ENCODE data around the gene SLC35A2.
A peak's percentile ranks its signal among the peaks of the same experiment; 100 is the strongest.

Gene SLC35A2

DNA sequence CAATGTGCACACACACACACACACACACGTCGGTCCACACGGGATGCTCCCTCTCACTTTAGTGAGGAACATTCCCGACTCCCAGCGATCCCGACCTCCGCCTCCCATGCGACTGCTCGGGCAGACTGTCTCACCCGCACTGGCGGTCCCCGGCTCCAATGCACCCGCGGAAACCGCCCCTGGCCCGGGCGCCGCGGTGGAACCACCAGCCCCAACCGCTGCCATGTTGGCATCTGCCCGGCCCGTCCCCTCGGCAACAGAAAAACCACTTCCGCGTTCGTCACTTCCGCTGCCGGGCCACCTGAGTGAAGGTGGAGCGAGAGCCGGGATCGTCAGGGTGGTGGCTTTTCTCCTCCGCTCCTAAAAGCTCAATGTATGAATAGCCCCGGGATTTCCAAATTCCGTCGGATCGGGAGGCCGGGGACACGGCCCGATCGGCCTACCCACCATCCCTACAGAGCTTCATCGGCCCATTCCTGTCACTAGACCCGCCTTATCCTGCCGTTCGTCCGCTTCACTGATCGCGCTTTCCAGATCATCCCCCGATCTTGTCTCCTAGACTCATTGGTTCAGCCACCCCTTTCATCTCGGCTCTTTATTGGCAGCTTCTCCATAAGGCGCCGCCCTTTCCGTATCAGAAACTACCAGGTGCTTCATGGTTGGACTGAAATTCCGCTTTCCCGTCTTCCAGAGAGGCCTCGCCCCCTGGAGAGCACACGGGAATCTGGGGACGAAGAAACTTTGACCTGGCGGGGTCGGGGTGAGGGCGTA is at the start of gene SLC35A2:
TSS of gene SLC35A2 (minus strand) at position 235 of the 771 bp plus-strand sequence. CDS start at position 225, 10 bp downstream.
- H3K4me3 ChIP-seq (replicated peaks in 1 of 2; ENCODE audit: low read depth in 2 of 2, low read length in 2 of 2) = peak within 1 kb of the TSS; percentile 69 to 80
- TF ChIP-seq CTCF (IDR thresholded peaks at IDR 0.05; ENCODE audit: low read depth, low read length) = no peak
- peak; percentile 61 to 69 for DNase-seq (ENCODE audit: low read depth in 2 of 2)

- no peak for TF ChIP-seq CTCF (IDR thresholded peaks at IDR 0.05; ENCODE audit: low read depth, low read length)
- no peak overlapping the region for H3K4me3 ChIP-seq (replicated peaks in 1 of 2; ENCODE audit: low read depth in 2 of 2, low read length in 2 of 2)
- DNase-seq (ENCODE audit: low read depth in 2 of 2) = no peak
These were observed 48.8 kb upstream of the SLC35A2 start for GRCh38 chrX:48960291-48960690.

GRCh38 chrX:48958635-48959094 is 47.2 kb upstream of the SLC35A2 start:
- H3K4me3 ChIP-seq (replicated peaks in 1 of 2; ENCODE audit: low read depth in 2 of 2, low read length in 2 of 2) = peak overlapping the region; percentile 34 to 70

DNA sequence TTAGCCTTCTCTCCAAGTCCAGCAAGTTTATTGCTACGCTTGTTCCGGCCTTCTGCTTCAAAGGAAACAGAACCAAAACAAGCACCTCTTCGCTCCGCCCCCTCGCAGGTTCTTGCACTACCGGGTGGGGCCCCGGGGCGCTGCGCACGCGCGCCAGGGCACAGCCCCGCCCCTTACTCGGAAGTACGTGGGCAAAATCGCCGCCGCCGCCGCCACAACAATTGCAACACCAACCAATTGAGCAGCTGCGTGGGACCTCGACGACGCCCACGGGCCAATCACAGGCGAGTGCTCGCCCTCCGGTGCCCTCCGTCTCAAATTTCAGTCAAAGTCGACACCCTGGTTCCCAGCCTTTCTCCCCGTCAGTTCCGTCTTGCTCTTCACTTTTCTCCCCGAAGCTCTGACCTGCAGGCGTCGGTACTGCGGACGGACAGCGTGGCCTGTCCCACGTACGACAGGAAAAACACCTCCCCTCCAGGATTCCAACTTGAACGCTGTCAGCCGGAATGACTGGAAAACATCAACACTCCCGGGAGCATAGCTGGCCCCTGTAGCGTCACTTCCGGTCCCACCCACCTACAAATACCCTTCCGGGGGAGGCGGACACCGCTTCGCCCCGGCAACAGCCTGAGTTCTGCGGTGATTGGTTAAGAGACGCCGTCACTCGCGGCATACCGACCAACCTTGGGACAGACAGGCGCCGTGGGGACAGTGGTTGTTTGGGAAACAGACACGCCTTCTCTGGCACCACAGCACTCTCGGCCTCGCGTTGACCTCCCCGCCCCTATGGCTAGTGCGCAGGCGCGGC is 46.6 kb upstream of the SLC35A2 start:
- peak overlapping the region; percentile 50 to 70 for H3K4me3 ChIP-seq (replicated peaks in 1 of 2; ENCODE audit: low read depth in 2 of 2, low read length in 2 of 2)
- TF ChIP-seq CTCF (IDR thresholded peaks at IDR 0.05; ENCODE audit: low read depth, low read length) = no peak
- peak; percentile 98 to 99 for DNase-seq (ENCODE audit: low read depth in 2 of 2)

More at GRCh38 chrX:48958635-48959094, 47.2 kb upstream of the SLC35A2 start:
- no peak for TF ChIP-seq CTCF (IDR thresholded peaks at IDR 0.05; ENCODE audit: low read depth, low read length)
- peak; percentile 66 to 75 for DNase-seq (ENCODE audit: low read depth in 2 of 2)

DNA sequence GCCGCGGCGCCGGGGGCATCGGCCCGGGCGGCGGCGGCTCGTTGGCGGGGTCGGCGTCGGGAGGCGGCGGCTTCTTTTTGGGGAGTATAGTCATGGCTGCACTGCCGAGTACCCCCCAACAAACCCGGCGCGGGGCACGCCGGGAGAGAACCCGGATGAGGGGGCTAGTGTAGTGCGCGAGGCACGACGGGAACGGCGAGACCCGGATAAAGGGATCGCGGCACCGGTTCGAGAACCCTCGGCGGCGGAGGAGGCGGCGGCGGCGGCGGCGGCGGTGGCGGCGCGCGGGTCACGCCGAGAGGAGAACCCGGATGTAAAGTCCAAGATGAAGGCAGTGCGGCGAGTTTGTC is 46.0 kb upstream of the SLC35A2 start, which contains the start of gene OTUD5:
TSS of gene OTUD5 (minus strand) at position 131 of the 350 bp plus-strand sequence. CDS start at position 94, 37 bp downstream.
- H3K4me3 ChIP-seq (replicated peaks in 1 of 2; ENCODE audit: low read depth in 2 of 2, low read length in 2 of 2) = peak within 1 kb of the TSS; percentile 66 to 70
- TF ChIP-seq CTCF (IDR thresholded peaks at IDR 0.05; ENCODE audit: low read depth, low read length) = no peak
- DNase-seq (ENCODE audit: low read depth in 2 of 2) = no peak

DNA sequence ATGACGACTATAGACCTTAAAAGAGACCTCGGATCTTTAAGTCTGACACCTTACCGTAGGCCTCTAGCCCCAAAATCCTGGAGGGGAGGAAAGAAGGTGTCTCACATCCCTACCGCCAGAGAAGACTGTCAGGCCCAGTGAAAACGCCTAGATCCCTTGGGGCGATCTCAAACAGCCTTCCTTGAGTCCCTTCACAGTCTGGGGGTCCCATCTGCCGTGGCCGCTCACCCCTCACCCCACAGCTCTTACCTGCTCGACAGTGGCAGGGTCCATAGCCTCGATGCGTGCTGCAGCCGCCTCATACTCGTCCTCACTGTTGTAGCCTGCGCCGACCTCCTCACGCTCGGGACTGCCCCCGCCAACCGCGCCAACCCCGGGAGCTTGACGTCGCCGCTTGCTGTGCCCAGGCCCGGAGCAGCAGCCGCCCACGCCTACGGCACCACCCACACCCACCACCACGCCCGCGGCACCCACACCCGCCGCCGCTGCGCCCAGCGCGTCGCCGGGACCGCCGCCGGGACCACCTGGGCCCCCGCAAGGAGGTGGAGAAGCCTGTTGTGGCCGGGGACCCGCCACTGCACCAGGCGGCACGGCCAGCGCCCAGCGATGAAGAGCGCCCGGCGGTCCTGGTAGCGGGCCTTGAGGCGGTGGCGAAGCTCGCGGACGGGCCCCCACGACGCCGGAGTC is 45.4 kb upstream of the SLC35A2 start:
- H3K4me3 ChIP-seq (replicated peaks in 1 of 2; ENCODE audit: low read depth in 2 of 2, low read length in 2 of 2) = peak overlapping the region; percentile 66 to 70
- no peak for DNase-seq (ENCODE audit: low read depth in 2 of 2)
- no peak for TF ChIP-seq CTCF (IDR thresholded peaks at IDR 0.05; ENCODE audit: low read depth, low read length)
